GM15510 (cell line): Measurements from ENCODE around the gene PSEN2.

ENCODE experiments used
- POLR2A ChIP-seq: IDR thresholded peaks from 3 replicates; pipeline ENCODE4 v1.6.1; 2011; ENCODE audit warnings: borderline replicate concordance; ENCODE audit not compliant: insufficient read length; ENCODE audit errors: extremely low read depth

PSEN2 gene

DNA sequence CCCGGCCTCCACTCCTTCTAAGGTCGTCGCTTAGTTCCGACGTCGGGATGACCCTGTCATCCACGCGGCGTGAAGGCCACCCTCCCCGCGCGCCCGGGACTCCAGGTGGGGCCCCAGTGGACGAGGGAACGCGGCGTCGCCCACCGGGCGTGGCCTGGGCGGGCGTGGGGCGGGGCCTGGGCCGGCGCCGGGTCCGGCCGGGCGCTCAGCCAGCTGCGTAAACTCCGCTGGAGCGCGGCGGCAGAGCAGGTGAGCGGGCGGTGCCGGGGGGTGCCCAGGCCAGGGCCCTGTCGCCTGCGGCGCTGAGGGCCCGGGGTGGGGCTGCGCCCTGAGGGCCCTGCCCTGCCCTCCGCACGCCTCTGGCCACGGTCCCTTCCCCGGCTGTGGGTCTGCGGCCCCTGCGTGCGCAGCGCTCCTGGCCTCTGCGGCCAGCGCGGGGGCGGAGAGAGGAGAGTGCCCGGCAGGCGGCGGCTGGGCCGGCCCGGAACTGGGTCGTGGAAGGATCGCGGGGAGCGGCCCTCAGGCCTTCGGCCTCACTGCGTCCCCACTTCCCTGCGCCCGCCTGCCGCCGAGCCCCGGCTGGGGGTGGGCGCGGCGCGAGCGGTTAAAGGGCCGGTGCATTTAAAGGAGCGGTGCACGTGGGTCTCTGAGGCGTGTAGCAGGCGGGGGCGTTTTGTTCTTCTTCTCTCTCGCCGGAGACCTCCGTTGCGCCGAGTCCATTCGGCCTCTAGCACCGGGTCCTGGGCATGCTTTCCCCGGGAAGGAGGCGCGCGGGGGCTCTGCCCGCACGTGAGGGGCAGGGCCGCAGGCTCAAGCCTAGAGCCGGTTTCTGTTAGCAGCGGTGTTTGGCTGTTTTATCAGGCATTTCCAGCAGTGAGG, at the start of gene PSEN2:
Gene PSEN2, plus strand, starts transcription at position 216 of the 879 bp plus-strand sequence. CDS start 11,292 bp downstream, outside the sequence.
- peak; percentile 68 for TF ChIP-seq POLR2A

- TF ChIP-seq POLR2A: no peak
These were observed 49.3 kb upstream of the PSEN2 start for GRCh38 chr1:226820941-226821718.

DNA sequence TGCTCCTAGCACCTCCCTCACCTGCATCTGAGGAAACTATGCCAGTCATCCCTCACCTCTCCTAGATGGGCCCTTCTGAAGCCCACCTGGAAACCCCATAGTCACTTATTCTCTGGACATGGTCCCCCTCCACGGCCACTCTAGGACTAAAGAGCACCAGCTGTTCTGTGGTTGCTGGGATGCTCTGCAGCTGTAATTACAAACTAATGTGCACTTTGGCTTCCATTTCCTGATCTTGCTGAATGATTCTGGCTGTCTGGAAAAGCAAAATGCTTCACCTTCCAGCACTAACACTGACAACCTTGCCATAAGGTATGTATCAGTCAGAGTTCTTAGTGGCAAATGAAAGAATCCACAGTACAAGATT, 48.7 kb upstream of the PSEN2 start:
- TF ChIP-seq POLR2A: no peak

DNA sequence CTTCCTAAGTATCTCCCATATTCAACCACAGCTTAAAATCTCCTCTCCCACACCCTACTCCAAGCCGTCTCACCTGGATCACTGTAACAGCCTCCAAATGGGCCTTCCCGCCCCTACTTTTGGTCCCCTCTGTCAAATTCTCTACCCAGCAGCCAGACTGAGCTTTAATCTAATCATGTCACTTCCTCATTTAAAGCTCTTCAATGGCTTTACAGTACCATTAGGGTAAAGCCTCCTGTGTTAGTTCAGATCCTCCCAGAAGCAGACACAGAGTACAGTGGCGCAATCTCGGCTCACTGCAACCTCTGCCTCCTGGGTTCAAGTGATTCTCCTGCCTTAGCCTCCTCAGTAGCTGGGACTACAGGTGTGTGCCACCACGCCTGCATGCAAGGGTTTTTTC, 46.8 kb upstream of the PSEN2 start:
- TF ChIP-seq POLR2A: no peak

- TF ChIP-seq POLR2A: no peak
These were observed 45.2 kb upstream of the PSEN2 start for GRCh38 chr1:226825037-226825745.

DNA sequence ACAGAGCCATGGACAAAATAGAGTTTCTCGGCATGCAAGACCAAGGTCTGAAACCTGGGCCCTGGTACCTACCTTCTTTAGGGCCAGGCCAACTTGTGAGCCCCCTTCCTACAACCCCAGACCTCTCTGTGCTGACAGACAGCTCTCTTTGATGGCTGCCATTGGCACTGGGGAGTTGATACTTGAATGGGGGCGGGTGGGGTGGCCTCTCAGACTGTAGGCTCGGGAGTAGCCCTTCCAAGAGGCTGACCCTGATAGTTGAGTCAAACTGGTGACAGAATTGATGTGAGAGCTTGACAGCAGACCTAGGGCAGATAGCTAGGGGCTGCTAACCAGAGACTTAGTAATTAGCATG, 44.7 kb upstream of the PSEN2 start:
- no peak for TF ChIP-seq POLR2A

DNA sequence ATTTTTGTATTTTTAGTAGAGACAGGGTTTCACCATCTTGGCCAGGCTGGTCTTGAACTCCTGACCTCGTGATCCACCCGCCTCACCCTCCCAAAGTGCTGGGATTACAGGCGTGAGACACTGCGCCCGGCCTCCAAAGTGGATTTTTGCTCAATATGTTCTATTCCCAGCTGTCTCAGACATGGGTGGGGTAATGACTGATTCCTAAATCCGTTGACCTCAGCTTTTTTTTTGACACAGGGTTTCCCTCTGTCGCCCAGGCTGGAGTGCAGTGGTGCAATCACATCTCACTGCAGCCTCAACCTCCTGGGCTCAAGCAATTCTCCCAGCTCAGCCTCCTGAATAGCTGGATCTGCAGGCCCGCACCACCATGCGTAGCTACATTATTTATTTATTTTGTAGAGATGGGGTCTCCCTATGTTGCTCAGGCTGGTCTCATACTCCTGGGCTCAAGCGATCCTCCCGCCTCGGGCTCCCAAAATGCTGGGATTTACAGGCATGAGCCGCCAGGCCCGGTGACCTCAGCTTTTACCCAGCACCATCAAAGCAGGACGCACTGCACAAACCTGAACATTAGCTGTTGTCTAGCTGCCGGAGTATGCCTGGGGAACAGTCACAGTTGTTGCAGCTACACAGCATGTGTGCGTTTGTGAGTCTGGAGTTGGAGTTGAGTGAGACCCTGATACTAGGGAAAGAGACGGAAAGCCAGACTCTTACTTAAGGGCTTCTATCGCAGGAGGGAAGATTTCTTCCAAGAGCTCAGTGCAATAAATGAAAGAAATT, 43.7 kb upstream of the PSEN2 start:
- TF ChIP-seq POLR2A: no peak

DNA sequence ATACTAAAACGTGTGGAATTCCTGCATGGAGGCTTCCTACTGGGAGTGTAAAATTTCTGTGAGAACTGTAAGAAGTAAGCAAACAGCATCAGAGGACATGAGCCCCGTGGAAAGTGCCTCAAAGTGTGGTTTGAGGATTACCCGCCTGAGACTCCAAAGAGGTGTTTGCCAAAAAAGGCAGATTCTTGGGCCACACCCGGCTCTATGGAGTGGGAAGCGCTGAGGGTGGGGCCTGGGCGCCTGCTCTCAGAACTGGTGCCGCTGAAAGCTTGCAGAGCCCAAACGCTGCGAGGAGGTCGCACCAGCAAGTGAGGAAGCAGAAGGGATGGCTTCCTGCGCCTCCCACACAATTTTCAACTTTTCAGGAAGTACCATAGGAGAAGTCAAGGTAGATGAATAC, 43.0 kb upstream of the PSEN2 start:
- no peak for TF ChIP-seq POLR2A

DNA sequence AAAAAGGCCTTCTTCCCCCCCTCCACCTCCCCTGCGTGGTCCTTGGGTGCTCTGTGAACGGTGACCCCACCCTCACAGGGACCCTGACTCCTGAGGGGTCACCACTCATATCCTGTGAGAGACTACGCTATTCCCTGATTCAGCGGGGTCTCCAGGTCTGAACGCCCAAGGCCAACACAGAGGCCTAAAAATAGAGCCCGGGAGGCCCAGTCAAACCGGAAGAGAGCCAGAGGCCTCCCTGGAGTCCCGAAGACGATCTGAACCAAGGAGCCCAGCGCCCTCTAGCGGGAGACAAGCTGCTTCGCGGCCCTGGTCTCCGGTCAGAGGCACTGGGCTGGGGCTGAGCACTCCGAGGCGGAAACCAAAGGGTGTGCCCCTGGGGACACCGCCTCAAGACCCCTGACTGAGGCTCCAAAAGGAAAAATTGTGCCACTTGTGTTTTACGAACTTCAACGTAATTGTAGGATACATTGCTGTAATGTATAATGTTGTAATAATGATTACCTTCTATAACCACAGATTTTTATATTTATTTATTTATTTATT, 42.4 kb upstream of the PSEN2 start:
- no peak for TF ChIP-seq POLR2A

DNA sequence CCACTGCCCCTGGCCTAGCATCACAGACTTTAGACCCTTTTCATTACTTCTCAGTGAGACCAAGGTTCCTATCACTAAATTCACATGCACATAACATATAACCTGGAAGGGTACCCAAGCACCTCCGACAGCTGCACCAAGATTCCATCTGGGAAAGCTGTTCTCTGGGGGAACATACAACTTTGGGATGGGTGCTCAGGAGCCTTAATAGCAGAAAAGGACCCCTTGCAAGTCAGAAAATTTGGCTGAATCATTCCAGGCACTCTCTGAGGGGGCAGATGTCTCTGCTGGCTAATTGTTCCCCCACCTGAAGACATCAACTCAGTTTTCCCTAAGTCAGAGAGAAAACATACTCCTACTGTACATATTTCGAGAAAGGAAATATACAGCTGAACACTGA, 41.3 kb upstream of the PSEN2 start:
- TF ChIP-seq POLR2A: no peak

- no peak for TF ChIP-seq POLR2A
These were observed 38.5 kb upstream of the PSEN2 start for GRCh38 chr1:226831953-226832352.

DNA sequence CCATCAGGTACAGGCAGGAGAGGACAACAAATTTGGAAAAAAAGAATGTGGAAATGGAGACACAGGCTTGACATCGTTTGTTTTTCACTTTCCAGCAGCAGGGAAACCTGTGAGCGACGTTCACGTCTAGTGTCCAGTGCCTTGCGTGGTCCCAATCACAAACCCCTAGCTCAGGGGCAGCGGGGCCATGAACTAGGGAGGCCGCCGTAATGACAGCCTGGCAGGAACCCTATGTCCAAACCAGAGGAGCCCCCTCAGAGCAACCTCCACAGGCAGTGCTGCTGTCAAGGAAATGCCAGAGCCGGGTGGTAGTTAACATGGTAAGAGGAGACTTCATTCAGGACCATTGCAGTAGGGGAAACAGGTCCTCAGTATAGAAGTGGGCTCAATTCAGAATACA, 37.8 kb upstream of the PSEN2 start:
- TF ChIP-seq POLR2A: no peak

GRCh38 chr1:226838456-226838855, 32.0 kb upstream of the PSEN2 start:
- no peak for TF ChIP-seq POLR2A

GRCh38 chr1:226845624-226846023, 24.8 kb upstream of the PSEN2 start:
- TF ChIP-seq POLR2A: no peak

- no peak for TF ChIP-seq POLR2A
These were observed 23.6 kb upstream of the PSEN2 start for GRCh38 chr1:226846786-226847185.

- no peak for TF ChIP-seq POLR2A
These were observed 7.5 kb upstream of the PSEN2 start for GRCh38 chr1:226862890-226863289.
